ENCODE measurements around the gene FIS1.
"Not testable (repeated sequence)": the region's sequence is repeated elsewhere in the genome, so short reads cannot be mapped to it uniquely, and the experiment has no call there.

The FIS1 gene

DNA sequence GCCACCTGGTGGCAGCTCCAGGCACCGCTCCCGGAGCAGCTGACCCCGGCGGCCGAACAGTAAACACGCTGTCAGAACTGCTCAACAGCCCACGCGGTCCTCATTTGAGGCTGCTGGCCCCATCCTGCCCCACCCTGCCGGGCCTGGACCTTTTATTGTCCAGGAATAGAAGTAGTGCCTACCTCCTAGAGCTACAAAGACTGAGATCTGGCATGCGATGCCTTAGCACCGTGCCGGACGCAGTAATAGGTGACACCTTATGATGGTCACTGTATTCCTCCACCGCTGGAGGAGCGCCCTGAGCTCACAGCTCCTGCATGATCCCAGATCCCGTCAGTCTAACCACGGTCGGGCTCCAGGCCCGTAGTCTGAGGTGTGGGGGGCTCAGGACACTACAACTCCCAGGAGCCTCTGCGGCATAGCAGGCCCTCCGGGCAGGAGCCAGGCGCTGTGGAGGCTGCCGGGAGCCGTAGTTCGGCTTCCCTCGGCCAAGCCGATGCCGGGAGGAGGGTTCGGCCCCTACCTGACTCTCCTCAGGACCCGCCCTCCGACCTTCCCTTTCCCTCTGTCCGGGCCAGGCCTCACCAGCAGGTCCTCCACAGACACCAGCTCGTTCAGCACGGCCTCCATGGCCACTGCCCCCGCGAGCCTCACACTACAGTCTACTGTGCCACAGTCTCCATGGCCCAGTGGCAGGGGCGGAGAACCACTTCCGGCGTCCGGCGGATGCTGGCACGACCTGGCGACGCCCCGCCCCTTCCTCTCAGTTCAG, at the start of gene FIS1:
FIS1 (minus strand) TSS at position 707 of the 772 bp plus-strand sequence; CDS start at position 630, 77 bp downstream.
- peak; percentile 91 for DNase-seq (ENCODE audit: low spot score)

DNA sequence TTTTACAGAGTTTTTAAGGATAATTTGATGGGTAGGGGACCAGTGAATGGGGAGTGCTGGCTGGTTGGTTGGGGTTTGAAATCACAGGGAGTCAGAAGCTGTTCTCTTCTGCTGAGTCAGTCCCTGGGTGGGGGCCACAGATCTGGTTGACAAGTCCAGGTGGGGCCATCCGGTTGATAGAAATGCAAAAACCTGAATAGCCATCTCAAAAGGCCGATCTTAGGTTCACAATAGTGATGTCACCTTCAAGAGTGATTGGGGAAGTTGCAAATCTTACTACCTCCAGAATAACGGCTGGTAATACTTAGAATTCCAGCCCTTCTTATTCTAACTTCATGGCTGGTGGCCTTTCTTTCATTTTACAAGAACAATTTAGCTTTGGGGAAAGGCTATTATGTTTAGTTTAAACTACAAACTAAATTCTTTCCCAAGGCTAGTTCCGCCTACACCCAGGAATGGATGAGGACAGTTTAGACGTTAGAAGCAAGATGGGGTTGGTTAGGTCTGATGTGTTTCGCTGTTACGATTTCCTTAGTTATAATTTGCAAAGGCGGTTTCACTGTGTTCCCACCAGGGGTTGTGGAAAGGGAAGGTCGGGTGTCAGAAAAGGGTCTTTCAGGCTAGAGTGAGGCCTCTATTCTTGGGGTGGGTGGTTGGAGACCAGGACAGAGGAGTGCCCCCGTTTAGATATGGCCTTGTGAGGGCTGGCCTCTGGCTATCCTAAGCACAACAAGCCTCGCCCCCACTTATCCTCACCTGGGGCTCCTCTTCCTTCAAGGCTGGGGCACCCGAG, 49.4 kb upstream of the FIS1 start:
- no peak for DNase-seq (ENCODE audit: low spot score)

DNA sequence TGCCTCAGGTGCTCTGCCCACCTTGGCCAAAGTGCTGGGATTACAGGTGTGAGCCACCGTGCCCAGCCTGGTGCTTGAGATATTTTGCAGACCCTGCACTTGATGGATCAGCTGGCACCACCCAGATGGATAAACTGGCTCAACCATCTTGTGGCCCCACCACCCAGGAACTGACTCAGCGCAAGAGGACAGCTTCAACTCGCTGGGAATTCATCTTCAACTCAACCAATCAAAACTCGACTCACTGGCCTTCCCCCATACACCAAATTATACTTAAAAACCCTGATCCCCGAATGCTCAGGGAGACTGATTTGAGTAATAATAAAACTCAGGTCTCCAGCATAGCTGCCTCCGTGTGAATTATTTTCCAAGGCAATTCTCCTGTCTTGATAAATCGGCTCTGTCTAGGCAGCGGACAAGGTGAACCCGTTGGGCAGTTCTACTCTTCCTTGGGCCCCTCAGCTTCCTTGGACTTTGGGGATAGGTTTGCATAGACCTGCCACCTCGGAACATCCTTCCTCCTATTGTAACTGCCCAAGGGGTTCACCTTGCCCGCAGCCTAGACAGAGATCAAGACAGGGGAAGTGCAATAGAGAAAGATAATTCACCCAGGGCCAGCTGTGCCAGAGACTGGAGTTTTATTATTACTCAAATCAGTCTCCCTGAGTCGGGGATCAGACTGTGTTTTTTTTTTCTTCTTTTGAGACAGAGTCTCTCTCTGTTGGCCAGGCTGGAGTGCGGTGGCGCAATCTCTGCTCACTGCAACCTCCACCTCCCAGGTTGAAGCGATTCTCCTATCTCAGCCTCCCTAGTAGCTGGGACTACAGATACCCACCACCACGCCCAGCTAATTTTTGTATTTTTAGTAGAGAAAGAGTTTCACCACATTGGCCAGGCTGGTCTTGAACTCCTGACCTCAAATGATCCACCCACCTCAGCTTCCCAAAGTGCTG, 48.5 kb upstream of the FIS1 start:
- not testable (repeated sequence) for DNase-seq (ENCODE audit: low spot score)

DNA sequence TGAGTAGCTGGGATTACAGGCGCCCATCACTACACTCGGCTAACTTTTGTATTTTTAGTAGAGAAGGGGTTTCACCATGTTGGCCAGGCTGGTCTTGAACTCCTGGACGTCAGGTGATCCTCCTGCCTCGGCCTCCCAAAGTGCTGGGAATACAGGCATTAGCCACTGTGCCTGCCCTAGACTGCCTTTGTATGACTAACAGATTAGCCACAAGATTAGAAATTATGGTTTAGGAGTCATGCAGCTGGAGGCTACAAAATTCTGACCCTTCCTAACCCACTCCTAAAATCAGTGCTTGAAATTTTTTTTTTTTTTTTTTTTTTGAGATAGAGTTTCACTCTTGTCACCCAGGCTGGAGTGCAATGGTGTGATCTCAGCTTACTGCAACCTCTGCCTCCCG, 47.7 kb upstream of the FIS1 start:
- not testable (repeated sequence) for DNase-seq (ENCODE audit: low spot score)

DNA sequence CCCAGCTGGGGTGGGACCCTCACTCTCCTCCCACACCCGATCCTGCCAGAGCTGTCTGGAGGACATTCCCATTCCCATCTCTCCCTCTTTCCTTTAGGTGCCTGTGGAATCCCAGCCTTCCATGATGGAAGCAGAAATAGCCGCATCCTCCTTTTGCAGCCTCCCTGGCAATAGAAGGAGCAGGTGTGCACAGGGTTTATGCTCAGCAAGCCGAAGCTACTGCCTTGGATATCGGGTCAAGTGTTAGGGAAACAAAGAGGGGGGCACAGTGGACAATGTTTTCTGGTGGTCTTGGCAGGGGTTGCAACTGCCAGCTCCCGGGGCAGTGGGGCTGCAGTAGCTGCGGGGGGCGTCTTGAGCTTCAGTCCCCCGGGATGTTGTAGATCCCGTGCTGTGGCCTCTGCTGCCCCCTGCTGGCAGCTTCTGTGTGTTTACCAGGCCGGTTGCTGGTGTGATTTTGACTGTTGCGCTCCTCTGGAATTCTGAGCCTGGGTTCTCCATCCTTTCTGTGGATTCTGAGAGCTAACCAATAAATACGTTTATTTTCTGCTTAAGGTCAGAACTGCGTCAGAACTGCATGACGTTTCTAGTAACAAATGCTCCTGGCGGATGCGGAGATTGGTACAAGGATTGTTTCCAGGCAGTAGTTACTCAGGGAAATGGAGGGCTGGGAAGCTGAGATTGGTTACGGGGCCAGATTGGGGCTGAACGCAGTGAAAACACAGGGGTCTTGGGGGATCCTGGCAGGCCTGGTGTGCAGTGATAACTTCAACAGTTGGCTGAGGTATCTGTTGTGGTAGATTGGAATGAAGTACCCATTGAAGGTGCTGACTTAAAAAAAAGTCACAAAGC, 45.5 kb upstream of the FIS1 start:
- DNase-seq (ENCODE audit: low spot score), result not testable (repeated sequence)

DNA sequence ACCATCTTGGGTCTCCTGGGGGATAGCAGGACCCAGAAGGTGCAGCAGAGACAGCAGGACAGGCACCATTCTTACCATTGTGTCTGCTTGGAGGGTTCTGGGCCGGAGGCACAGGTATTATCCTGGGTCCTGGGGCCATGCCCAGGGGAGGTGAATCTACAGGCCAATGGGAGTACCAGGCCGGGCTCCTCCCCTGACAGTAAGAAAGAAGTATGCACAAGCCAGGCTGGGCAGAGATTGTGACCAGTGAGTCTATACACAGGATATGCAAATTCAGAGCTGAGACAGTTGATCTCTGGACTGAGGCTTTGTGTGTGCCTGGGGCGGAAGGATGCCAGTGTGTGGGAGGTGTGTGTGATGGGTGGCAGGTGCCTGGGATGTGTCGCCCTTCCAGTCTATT, 44.8 kb upstream of the FIS1 start:
- DNase-seq (ENCODE audit: low spot score), result not testable (repeated sequence)

DNA sequence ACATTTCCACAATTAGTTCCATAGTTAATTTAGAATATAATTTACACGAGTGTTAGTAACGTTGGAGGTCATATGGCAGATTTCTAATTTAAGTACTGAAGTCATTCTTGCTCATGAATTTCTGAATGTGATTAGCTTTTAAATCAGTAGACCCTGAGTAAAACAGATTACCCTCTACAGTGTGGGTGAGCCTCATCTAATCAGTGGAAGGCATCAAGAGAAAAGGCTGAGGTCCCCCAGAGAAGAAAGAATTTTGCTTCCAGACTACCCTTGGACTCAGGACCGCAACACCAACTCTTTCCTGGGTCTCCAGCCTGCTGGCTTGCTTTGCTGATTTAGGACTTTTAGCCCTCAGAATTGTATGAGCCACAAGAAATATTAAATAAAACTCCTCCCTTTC, 43.6 kb upstream of the FIS1 start:
- no peak for DNase-seq (ENCODE audit: low spot score)

DNA sequence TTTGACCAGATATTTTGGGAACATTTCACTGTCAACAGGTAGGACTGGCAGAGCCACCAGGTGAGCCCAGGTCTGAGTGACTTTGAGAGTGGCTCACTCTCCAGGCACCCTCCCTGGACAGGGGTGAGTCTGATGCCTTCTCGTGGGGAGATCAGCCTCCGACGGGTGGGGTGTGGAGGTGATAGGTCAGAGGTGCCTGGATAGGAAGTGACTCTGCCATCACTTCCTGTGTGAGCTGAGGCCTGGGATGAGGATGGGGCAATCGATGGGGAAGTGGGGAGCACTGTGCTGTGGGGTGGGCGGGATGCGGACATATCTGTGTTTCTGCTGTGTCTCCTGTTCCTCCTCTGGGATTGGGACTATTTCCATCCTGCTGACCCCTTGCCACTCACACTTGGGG, 42.2 kb upstream of the FIS1 start:
- DNase-seq (ENCODE audit: low spot score), result no peak

DNA sequence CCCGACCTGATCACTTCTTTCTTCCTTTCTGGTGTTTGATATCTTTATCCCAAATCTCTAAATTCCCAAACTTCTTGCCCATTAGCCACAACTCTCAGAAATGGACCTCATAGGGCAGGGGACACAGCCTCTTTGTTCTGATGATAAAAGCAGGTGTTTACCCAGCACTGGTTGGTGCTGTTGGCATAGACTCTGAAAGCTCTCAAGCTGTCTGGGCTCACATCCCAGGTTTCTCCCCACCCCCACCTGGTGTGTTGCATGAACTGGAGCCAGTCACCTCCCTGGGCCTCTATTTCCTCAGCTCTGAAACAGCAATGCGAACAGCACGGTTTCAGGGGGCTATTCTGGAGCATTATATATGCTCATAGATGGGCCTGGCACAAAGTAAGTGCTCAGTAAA, 41.0 kb upstream of the FIS1 start:
- not testable (repeated sequence) for DNase-seq (ENCODE audit: low spot score)

DNA sequence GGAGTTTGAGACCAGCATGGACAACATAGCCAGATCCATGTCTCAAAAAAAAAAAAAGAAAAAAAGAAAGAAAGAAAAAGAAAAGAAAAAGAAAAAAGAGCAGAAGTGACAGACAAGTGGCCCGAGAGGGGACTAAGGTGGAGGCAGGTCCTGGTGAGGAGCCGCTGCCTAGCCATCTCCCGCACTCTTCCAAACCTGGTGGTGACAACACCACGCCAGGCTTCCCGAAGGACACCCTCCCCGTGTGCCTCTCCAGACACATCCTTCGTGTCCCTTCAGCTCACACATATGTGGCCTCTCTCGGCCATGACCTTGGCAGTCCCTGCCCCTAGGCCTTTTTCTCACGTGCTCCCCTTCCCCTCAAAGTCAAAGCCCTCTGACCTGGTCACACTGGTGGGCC, 40.3 kb upstream of the FIS1 start:
- no peak for DNase-seq (ENCODE audit: low spot score)

DNA sequence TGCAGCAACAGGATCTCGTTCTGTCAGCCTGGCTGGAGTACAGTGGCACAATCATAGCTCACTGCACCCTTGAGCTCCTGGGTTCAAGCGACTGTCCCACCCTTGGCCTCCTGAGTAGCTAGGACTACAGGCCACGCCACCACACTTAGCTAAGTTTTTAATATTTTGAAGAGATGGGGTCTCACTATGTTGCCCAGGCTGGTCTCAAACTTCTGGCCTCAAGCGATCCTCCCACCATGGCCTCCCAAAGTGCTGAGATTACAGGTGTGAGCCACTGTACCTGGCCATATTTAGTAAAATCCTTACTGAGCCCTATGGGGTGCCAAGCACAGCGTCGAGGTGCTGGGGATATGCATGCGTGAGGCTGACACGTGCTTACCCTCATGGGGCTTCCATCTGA, 36.0 kb upstream of the FIS1 start:
- DNase-seq (ENCODE audit: low spot score), result not testable (repeated sequence)

DNA sequence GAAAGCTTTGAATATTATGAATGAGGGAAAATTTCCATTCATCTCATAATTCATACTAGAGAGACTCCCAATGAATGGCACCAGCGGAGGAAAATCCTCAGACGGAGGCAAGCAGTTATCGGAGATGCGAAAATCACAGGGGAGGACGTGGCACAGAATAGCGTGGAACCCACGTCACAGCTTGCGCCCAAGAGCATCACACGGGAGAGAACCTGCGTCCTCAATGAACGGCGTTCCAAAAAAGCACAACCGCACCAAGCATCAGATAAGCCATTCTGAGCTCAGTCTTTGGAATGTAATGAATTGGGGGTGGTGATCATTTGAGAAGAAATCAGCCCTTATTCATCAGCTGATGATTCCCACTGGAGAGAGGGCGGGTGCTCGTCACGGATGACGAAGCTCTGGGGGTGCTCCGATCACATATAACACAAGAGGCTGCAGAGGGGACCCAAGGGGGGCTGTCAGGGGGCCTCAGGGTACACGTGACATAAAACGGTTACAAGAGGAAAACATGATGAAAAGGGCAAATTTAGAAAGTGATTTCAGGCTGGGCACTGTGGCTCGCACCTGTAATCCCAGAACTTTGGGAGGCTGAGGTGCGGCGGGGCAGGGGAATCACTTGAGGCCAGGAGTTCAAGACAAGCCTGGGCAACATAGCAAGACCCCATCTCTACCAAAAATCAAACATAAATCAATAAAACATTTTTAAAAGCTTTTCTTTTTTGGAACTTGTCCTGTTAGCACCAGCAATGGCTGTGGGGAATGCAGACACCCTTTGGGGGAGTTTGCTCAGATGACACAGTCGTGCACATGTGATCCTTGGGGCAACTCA, 33.8 kb upstream of the FIS1 start:
- DNase-seq (ENCODE audit: low spot score), result no peak

DNA sequence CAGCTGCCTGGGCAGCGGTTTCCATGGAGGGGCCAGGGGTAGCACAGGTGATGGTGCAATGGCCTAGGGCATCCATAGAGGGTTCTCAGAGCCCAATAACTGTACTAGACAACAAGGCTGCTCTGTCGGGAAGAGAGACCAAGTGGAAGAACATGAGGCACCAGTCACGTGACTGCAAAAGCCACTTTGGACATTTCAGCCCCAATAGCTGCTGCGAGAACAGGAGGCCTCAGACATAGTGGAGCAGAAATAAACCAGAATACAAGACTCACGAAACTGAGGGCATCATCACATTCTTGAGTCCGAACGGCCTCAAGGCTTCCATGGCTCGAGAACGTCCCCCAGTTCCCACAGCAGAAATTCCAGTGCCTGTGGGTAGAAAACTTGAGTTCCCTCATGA, 32.3 kb upstream of the FIS1 start:
- no peak for DNase-seq (ENCODE audit: low spot score)

DNA sequence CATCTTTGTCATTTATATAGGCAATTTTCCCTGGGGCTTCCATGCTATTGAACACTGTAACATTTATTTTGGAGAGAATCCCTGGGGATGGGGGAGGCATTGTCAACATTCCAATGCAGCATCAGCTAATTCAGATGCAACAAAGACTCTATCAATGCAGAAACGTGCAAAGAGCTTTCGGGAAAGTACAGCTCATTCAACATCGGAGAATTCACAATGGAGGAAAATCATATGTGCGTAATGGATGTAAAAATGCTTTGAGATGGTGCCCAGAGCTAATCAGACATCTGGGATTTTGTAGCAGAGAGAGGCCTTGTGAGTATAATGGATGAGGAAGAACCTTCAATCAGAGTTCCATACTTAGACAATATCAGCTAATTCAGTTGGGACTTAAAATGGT, 28.3 kb upstream of the FIS1 start:
- no peak for DNase-seq (ENCODE audit: low spot score)

DNA sequence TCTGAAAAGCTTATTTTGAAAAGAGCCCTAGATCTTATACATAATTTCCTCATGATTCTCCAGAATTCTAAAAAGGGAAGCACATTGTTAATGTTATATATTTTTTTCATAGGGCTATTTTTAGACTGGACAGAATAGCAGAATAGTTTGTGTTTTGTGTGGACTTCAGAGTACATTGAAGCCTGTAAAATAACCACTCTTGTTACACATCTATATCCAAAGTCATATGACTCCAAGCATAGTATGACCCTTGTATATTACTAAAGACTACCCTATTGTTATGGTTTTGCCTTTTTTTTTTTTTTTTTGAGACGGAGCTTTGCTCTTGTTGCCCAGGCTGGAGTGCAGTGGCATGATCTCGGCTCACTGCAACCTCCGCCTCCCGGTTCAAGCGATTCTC, 26.1 kb upstream of the FIS1 start:
- DNase-seq (ENCODE audit: low spot score), result no peak

DNA sequence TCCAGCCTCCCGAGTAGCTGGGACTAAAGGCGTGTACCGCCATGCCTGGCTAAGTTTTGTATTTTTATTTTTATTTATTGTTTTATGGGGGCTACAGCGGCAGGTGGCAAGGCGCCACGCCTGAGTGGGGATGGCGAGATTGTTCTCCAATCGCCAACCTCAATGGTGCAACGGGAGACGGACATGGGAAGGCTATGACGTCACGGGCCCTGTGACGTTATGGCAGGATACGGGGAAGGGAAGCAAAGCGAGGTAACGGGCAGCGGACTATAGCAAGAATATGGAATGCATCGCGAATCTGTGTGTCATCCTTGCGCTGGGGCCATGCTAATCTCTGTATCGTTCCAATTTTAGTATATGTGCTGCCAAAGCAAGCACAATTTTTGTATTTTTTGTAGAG, 24.8 kb upstream of the FIS1 start:
- no peak for DNase-seq (ENCODE audit: low spot score)

DNA sequence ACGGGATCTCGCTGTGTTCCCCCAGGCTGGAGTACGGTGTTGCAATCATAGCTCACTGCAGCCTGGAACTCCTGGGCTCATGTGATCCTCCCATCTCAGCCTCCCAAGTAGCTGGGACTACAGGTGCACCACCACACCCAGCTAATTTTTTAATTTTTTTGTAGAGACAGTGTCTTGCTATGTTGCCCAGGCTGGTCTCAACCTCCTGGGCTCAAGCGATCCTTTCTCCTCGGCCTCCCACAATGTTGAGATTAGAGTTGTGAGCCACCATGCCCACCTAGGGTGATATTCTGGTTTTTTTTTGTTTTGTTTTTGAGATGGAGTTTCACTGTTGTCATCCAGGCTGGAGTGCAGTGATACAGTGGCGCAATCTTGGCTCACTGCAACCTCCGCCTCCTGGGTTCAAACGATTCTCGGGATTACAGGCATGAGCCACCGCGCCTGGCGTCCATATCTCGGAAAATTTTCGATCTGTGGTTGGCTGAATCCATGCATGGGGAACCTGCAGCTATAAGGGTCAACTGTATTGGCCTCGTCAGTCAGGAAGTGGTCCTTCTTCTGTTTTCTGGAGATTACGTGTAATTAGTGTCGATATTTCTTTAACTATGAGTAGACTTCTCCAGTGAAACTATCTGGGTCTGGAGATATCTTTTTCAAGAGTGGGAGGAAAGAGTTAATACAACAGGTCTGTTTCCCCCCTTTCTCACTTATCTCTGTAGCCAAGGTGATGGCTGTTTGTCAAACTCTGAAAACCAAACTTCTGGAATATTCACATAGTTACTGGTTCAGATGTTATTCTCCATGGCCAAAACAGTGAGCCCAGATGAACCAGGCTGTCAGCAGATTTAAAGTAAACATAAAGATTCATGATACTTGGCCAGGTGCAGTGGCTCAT, 21.0 kb upstream of the FIS1 start:
- no peak for DNase-seq (ENCODE audit: low spot score)

DNA sequence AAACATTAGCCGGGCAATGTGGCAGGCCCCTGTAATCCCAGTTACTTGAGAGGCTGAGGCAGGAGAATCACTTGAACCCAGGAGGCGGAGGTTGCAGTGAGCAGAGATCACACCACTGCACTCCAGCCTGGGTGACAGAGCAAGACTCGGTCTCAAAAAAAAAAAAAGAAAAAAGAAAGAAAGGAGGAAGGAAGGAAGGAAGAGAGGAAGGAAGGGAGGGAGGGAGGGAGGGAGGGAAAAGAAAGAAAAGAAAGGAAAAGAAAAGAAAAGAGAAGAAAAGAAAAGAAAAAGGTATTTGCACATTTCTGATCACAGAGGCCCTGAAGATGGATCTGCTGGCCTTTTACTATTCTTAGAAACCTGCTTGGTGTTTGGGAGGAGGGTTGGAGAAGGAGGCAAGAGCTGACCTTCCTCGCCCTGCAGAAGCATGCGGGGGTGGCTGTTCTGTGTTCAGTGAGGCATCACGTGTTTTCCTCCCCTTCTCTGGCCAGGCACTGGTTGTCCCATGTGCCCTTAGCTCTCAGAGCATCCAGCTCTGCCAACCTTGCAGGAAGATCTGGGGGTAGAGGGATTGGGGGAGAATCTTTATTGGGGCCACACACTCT, 19.3 kb upstream of the FIS1 start:
- DNase-seq (ENCODE audit: low spot score), result not testable (repeated sequence)

DNA sequence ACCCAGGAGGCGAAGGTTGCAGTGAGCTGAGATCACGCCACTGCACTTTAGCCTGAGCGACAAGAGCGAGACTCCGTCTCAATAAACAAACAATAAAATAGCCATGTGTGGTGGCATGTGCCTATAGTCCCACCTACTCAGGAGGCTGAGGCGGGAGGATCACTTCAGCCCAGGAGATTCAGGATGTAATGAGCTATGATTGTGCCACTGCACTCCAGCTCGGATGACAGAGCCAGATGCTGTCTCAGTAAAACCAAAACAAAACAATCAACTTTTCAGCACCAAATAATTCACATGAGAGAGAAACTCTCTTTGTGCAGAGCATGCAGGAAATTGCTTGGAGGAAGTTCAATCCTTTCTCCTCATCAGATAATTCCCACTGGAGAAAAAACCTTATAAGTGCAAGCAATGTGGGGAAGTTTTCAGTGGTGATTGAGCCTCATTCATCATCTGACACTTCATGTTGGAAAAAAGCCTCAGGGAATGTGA, 13.4 kb upstream of the FIS1 start:
- DNase-seq (ENCODE audit: low spot score), result no peak

Measured in CD4-positive, alpha-beta T cell treated with Interleukin-6 at 100 ng/mL for 8 hours (primary cell).